ENCODE results near the gene DDI2.

- no peak for TF ChIP-seq ZNF514 (tag by site-specific recombination; IDR thresholded peaks at IDR 0.05)
- TF ChIP-seq ZNF311 (tag by site-specific recombination; IDR thresholded peaks at IDR 0.05; ENCODE audit: borderline replicate concordance) = no peak
- TF ChIP-seq CTCF (tag by site-specific recombination; IDR thresholded peaks at IDR 0.05) = no peak
- no peak for TF ChIP-seq ZNF274 (IDR thresholded peaks at IDR 0.05; ENCODE audit: low read length)
- TF ChIP-seq ZNF274 (tag by site-specific recombination; IDR thresholded peaks at IDR 0.05; ENCODE audit: borderline replicate concordance) = no peak
- TF ChIP-seq ZNF23 (tag by site-specific recombination; IDR thresholded peaks at IDR 0.05; ENCODE audit: borderline replicate concordance) = no peak
- no peak for TF ChIP-seq ZNF416 (tag by site-specific recombination; IDR thresholded peaks at IDR 0.05)
- TF ChIP-seq ZEB2 (tag by site-specific recombination; IDR thresholded peaks at IDR 0.05) = no peak
- TF ChIP-seq ZBTB6 (tag by site-specific recombination; IDR thresholded peaks at IDR 0.05) = no peak
- TF ChIP-seq ZBTB44 (tag by site-specific recombination; IDR thresholded peaks at IDR 0.05) = no peak
- no peak for TF ChIP-seq ZSCAN30 (tag by site-specific recombination; IDR thresholded peaks at IDR 0.05)
- TF ChIP-seq ZNF629 (tag by site-specific recombination; IDR thresholded peaks at IDR 0.05) = no peak
- TF ChIP-seq ZBTB8A (tag by site-specific recombination; IDR thresholded peaks at IDR 0.05) = no peak
Measured at GRCh38 chr1:15696956-15697521, 79.8 kb downstream of the DDI2 start.
